ENCODE measurements around the gene SHFL.

Gene SHFL

DNA sequence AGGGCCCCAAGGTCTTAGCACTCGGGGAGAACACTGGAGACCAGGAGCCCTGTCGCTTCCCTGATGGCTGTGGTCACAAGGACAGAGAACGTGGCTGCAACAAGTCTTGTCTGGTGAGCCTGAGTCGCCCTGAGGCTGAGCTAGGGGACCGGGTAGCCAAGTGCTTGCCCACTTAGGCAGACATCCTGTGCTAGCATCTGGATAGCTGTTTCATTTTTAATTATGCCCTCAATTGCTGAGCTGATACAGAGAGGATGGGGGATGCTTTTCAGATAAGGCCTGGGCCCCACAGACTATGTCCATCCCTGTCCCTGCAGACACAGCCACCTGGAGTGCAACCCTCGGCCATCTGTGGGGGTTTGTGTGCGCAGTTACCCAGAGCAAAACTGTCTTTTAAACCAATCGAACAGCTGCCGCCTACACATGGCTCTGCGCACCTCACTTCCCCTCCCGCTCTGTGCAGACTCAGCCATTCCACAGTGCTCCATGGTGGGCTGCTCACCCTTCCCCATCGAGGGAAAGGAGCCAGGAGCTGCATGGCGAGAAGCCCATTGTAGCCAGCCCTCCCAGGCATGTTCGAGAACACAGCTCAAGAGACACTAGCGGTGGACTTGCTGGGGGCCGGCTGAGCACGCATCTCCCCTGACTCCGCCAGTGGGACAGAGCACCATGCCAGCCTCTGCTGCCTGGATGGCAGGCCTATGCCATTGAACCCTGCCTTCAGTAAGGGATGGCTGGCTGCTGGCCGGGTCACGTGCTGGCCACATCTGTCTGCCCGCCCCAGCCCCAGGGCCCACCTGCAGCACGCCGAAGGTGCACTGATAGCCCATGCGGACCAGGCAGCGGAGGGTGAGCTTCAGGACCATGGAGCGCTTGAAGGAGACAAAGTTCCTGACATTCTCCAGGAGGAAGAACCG is 53.0 kb downstream of the SHFL start:
- TF ChIP-seq CSDC2 (CRISPR knock-in tag; IDR thresholded peaks at IDR 0.05) (no peak), TCF4 (CRISPR knock-in tag; IDR thresholded peaks at IDR 0.05; ENCODE audit: borderline replicate concordance) (peak; percentile 94), ZC3H10 (CRISPR knock-in tag; IDR thresholded peaks at IDR 0.05) (no peak), PPARA (CRISPR knock-in tag; IDR thresholded peaks at IDR 0.05; ENCODE audit: borderline replicate concordance) (no peak), ZNF565 (CRISPR knock-in tag; conservative IDR thresholded peaks at IDR 0.05; ENCODE audit: low read depth) (no peak), GLIS3 (CRISPR knock-in tag; IDR thresholded peaks at IDR 0.05) (no peak)
- TF ChIP-seq, protein P1, sequence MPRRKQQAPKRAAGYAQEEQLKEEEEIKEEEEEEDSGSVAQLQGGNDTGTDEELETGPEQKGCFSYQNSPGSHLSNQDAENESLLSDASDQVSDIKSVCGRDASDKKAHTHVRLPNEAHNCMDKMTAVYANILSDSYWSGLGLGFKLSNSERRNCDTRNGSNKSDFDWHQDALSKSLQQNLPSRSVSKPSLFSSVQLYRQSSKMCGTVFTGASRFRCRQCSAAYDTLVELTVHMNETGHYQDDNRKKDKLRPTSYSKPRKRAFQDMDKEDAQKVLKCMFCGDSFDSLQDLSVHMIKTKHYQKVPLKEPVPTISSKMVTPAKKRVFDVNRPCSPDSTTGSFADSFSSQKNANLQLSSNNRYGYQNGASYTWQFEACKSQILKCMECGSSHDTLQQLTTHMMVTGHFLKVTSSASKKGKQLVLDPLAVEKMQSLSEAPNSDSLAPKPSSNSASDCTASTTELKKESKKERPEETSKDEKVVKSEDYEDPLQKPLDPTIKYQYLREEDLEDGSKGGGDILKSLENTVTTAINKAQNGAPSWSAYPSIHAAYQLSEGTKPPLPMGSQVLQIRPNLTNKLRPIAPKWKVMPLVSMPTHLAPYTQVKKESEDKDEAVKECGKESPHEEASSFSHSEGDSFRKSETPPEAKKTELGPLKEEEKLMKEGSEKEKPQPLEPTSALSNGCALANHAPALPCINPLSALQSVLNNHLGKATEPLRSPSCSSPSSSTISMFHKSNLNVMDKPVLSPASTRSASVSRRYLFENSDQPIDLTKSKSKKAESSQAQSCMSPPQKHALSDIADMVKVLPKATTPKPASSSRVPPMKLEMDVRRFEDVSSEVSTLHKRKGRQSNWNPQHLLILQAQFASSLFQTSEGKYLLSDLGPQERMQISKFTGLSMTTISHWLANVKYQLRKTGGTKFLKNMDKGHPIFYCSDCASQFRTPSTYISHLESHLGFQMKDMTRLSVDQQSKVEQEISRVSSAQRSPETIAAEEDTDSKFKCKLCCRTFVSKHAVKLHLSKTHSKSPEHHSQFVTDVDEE (CRISPR knock-in tag; IDR thresholded peaks at IDR 0.05): peak; percentile 40; the same call in 1 of the 2 replicates
- TF ChIP-seq, protein P2, sequence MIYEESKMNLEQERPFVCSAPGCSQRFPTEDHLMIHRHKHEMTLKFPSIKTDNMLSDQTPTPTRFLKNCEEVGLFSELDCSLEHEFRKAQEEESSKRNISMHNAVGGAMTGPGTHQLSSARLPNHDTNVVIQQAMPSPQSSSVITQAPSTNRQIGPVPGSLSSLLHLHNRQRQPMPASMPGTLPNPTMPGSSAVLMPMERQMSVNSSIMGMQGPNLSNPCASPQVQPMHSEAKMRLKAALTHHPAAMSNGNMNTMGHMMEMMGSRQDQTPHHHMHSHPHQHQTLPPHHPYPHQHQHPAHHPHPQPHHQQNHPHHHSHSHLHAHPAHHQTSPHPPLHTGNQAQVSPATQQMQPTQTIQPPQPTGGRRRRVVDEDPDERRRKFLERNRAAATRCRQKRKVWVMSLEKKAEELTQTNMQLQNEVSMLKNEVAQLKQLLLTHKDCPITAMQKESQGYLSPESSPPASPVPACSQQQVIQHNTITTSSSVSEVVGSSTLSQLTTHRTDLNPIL (CRISPR knock-in tag; IDR thresholded peaks at IDR 0.05; ENCODE audit: low read depth): no peak
- peak; percentile 35 for ATAC-seq

DNA sequence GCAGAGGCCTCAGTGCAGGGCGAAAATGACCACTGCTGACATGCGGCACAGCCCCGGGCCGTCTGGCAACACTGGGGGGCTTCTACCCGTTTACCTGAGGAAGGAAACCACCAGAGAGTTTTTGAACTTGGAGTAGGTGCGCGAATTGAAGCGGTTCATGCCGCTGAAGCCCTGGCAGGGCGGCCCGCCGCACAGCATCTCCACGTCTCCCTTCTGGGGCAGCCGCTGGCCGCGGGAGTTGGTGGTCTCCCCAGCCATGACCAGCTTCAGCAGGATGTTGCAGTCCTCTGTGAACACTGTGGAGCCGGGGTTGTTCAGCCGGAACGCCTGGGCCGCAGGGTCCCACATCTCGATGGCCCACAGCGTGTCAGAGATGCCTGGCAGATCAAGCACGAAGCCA is 53.8 kb downstream of the SHFL start:
- no peak for ATAC-seq
- TF ChIP-seq PPARA (CRISPR knock-in tag; IDR thresholded peaks at IDR 0.05; ENCODE audit: borderline replicate concordance) (no peak), TCF4 (CRISPR knock-in tag; IDR thresholded peaks at IDR 0.05; ENCODE audit: borderline replicate concordance) (no peak), CSDC2 (CRISPR knock-in tag; IDR thresholded peaks at IDR 0.05) (no peak), ESRRG (CRISPR knock-in tag; IDR thresholded peaks at IDR 0.05) (no peak), RARB (CRISPR knock-in tag; IDR thresholded peaks at IDR 0.05) (no peak), ZNF70 (CRISPR knock-in tag; IDR thresholded peaks at IDR 0.05) (no peak), OSR1 (CRISPR knock-in tag; IDR thresholded peaks at IDR 0.05) (no peak), ZFP3 (CRISPR knock-in tag; IDR thresholded peaks at IDR 0.05) (no peak), ISL1 (CRISPR knock-in tag; IDR thresholded peaks at IDR 0.05) (no peak), ARNTL (CRISPR knock-in tag; IDR thresholded peaks at IDR 0.05; ENCODE audit: borderline replicate concordance, low read depth) (no peak)
- TF ChIP-seq, protein P3, sequence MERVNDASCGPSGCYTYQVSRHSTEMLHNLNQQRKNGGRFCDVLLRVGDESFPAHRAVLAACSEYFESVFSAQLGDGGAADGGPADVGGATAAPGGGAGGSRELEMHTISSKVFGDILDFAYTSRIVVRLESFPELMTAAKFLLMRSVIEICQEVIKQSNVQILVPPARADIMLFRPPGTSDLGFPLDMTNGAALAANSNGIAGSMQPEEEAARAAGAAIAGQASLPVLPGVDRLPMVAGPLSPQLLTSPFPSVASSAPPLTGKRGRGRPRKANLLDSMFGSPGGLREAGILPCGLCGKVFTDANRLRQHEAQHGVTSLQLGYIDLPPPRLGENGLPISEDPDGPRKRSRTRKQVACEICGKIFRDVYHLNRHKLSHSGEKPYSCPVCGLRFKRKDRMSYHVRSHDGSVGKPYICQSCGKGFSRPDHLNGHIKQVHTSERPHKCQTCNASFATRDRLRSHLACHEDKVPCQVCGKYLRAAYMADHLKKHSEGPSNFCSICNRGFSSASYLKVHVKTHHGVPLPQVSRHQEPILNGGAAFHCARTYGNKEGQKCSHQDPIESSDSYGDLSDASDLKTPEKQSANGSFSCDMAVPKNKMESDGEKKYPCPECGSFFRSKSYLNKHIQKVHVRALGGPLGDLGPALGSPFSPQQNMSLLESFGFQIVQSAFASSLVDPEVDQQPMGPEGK (CRISPR knock-in tag; IDR thresholded peaks at IDR 0.05; ENCODE audit: borderline replicate concordance): no peak
- TF ChIP-seq, protein P1 (CRISPR knock-in tag; IDR thresholded peaks at IDR 0.05): no peak
- TF ChIP-seq, protein P2 (CRISPR knock-in tag; IDR thresholded peaks at IDR 0.05; ENCODE audit: low read depth): no peak

DNA sequence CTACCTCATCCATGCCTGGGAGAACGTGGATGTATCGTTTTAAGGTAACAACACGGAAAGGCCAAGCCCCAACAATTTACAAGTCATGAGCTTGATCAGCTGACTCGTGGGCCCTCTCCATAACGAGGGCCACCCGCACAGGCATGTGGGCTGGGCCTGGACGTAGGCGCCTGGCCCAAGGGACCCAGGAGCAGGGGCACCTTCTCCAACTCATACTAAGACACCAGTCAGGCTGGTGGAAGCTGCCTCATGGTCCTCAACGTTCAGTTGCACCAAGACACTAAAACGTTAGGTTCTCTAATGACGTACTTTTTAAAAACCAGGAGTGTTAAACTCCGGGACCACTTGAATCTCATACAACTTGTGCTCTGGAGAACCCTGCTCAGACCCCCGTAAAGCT is 55.4 kb downstream of the SHFL start:
- ATAC-seq: no peak
- TF ChIP-seq ISL1 (CRISPR knock-in tag; IDR thresholded peaks at IDR 0.05): no peak
- TF ChIP-seq ZNF565 (CRISPR knock-in tag; conservative IDR thresholded peaks at IDR 0.05; ENCODE audit: low read depth): no peak
- TF ChIP-seq, protein P1 (CRISPR knock-in tag; IDR thresholded peaks at IDR 0.05): no peak
- TF ChIP-seq ARNTL (CRISPR knock-in tag; IDR thresholded peaks at IDR 0.05; ENCODE audit: borderline replicate concordance, low read depth): no peak
- TF ChIP-seq, protein P2 (CRISPR knock-in tag; IDR thresholded peaks at IDR 0.05; ENCODE audit: low read depth): no peak
- TF ChIP-seq, protein P4, sequence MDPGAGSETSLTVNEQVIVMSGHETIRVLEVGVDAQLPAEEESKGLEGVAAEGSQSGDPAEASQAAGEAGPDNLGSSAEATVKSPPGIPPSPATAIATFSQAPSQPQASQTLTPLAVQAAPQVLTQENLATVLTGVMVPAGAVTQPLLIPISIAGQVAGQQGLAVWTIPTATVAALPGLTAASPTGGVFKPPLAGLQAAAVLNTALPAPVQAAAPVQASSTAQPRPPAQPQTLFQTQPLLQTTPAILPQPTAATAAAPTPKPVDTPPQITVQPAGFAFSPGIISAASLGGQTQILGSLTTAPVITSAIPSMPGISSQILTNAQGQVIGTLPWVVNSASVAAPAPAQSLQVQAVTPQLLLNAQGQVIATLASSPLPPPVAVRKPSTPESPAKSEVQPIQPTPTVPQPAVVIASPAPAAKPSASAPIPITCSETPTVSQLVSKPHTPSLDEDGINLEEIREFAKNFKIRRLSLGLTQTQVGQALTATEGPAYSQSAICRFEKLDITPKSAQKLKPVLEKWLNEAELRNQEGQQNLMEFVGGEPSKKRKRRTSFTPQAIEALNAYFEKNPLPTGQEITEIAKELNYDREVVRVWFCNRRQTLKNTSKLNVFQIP (CRISPR knock-in tag; IDR thresholded peaks at IDR 0.05; ENCODE audit: borderline replicate concordance, low read depth): no peak
- TF ChIP-seq BACH2 (CRISPR knock-in tag; IDR thresholded peaks at IDR 0.05; ENCODE audit: borderline replicate concordance): no peak
